ENCODE measurements around the gene THAP11.

The THAP11 gene

GRCh38 chr16:67883146-67883871 lies 41.2 kb downstream of the THAP11 start:
- DNase-seq (ENCODE audit: low read depth, low spot score): no peak

- peak; percentile 42 for DNase-seq (ENCODE audit: low read depth, low spot score)
Observed at GRCh38 chr16:67883872-67884261, 41.7 kb downstream of the THAP11 start.

- no peak for DNase-seq (ENCODE audit: low read depth, low spot score)
Observed at GRCh38 chr16:67884684-67885083, 42.6 kb downstream of the THAP11 start, which contains the start of gene NRN1L. Gene NRN1L, plus strand, starts transcription at chr16:67884885. Its CDS starts 19 bp downstream, at chr16:67884904.

- no peak for DNase-seq (ENCODE audit: low read depth, low spot score)
Observed at GRCh38 chr16:67885545-67885944, 43.4 kb downstream of the THAP11 start.

- DNase-seq (ENCODE audit: low read depth, low spot score): no peak
Observed at GRCh38 chr16:67885976-67886375, 43.9 kb downstream of the THAP11 start.

GRCh38 chr16:67886387-67886786 lies 44.3 kb downstream of the THAP11 start:
- no peak for DNase-seq (ENCODE audit: low read depth, low spot score)

GRCh38 chr16:67888331-67888730 lies 46.2 kb downstream of the THAP11 start:
- no peak for DNase-seq (ENCODE audit: low read depth, low spot score)

GRCh38 chr16:67892375-67892774 lies 50.3 kb downstream of the THAP11 start:
- no peak for DNase-seq (ENCODE audit: low read depth, low spot score)

GRCh38 chr16:67892899-67893742 lies 51.0 kb downstream of the THAP11 start, which contains the start of gene PSKH1:
Gene PSKH1, plus strand, starts transcription at chr16:67893254. Its CDS starts 15,496 bp downstream, at chr16:67908750.
- DNase-seq (ENCODE audit: low read depth, low spot score): peak; percentile 88
